HG02943 (cell line): ENCODE results near the gene TEX9.
A peak's percentile ranks its signal among the peaks of the same experiment; 100 is the strongest.

Experiments
- ATAC-seq: cut with Tn5 transposase; IDR thresholded peaks from one replicate; pipeline ENCODE4 v1.9.1; 2021; ENCODE audit warnings: mild to moderate bottlenecking, low read depth, moderate library complexity; ENCODE audit not compliant: unreplicated experiment

The TEX9 gene

DNA sequence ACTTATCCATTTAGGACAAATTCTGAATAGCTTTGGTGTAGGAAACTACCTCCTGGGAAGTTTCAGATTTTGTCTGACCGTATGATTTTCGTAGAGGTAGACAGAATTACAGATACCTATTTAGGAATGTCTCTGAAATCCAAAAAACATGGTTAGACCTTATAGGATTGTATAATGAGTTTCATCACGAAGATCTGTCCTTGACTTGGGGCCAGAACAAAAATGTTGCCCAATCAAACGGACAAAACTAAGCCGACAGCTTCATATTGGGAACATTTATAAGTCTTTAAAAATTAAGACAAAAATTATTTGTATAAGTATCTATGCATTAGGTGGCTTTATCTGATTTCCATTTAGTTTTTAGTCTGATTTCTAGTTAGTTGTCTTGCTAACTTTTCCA, 67.1 kb downstream of the TEX9 start:
- ATAC-seq: no peak

DNA sequence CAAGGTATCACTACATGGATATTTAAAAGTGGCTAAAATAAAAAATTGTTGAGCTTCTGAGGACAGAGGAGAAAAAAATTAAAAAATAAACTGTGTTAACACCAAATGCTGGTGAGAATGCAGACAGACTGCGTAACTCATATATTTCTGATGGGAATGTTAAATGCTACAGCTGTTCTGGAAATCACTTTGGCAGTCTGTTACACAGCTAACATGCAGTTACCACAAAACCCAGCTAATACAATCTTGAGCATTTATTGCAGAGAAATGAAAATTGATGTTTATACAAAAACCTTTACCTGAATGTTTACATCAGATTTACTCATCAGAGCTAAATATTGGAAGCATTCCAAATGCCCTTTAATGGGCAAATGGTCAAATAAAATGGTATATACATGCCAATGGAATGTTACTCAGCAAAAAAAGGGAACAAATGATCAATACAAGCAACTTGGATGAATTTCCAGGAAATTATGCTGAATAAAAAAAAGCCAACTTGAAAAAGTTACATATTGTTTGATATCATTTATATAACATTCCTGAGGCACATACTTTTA, 75.1 kb downstream of the TEX9 start:
- no peak for ATAC-seq

- ATAC-seq: no peak
Measured at GRCh38 chr15:56442354-56442753, 77.1 kb downstream of the TEX9 start.

DNA sequence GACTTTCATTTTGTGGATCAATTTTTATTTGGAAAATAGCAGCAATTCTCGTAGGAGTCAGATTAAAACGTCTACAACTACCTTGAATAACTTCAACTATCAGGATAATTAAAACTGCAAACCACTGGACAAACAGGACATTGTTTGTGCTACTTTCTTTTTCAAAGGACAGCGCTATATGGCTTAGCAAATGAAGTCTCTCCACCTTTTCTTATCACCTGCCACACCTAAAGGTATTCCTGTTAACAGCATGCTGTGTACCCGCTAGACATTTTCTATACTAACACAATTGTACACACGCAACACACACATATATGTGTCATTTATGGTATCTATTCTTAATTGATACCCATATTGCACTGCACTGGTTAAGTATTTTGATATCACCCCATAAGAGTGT, 80.5 kb downstream of the TEX9 start:
- no peak for ATAC-seq

GRCh38 chr15:56454836-56455235, 89.6 kb downstream of the TEX9 start:
- ATAC-seq: no peak

- ATAC-seq: no peak
Measured at GRCh38 chr15:56456229-56456628, 91.0 kb downstream of the TEX9 start.

GRCh38 chr15:56459096-56459495, 93.9 kb downstream of the TEX9 start:
- ATAC-seq: no peak

DNA sequence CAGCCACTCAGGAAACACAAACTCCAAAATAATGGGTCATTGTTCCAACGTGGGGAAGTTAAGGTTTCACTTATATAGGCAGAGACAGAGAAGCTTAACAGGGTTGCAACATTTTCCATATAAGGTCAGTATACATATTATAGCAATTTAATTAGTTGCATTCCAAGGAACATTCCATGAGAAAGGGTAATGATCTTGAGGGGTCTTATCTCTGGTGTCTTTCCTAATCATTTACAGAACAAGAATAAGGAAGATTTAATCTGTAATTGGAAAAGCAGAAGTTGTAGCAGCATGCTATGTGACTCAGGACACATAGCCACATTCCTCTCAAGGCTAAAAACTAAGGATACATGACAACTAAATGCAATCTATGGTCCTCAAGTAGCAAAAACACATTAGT, 94.8 kb downstream of the TEX9 start:
- ATAC-seq: no peak

DNA sequence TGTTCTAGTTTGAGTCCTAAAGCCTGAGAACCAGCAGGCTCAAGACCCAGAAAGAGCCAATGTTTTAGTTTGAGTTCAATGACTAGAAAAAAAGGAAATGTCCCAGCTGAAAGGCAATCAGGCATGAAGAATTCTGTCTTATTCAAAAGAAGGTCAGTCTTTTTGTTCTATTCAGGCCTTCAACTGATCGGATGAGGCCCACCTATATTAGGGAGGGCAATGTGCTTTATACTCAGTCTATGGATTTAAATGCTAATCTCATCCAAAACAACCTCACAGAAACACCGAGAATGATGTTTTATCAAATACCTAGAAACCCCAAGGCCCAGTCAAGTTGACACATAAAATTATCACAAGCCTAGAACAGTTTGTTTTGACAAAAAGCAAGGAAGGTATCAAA, 95.7 kb downstream of the TEX9 start:
- no peak for ATAC-seq

DNA sequence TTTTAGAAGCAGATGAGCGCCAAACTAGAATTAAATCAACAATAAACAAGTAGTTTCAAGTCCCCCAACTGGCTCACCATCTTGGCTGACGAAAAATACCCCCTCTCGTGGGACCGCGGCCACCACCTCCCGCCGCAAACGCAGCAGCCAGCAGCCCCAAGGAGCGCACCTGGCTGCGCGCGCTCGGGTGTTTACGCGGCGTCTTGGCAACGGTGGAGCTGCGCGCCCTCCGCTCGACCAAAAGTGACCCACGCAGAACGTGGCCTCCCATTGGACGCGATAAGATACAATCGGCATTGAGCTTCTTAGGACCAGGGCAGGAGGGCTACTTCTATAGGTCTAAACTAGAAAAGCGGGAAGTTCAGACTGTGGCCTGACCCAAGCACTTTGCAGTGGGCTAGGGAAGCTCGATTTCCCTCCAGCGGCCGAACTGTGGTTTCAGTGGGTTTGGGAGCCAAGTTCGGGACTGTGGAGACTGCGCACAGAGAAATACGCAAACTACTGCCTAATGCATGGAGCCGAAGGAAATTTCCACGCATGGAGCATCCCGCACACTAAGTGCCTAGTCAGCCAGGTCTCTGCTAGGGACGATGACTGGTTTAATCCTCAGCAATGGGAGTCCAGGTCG, 99.8 kb downstream of the TEX9 start, which contains the start of gene MNS1:
TSS of gene MNS1 (minus strand) at position 245 of the 628 bp plus-strand sequence. CDS start at position 80, 165 bp downstream.
- ATAC-seq: peak; percentile 98

DNA sequence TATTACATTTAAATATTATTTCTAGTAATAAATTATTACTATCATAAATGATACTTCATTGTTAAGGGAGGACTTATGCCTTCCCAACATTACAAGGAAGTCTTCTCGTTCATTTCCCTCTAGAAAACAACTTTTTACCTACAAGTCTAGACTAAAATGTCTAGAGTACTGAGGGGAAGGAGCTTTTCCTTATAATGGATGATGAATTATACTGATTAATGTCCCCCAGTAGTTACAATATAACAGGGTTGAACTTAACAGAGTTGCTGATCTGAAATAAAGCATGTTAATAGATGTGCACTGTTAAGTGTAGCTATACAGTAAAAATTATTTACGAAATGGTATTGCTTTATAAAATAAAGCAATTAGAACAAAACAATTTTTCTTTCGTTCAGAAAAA, 102.4 kb downstream of the TEX9 start:
- no peak for ATAC-seq

DNA sequence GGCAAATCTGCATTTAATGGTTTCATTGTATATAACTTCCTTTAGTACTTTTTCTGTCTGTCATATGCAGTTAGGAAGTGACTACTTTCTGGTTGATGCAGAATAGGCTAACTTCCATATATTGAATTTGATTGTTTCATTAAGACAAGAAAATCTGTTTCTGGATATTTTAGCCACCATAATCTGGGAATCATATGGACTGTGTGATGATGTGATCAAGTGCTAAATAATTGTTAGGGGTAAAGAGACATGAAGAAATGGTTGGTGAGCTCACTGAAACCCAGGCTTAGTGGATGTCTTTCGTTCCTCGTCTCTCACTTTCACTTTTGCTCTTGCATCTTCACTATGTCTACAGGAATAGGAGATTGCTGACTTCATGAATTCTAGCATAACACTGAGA, 103.2 kb downstream of the TEX9 start:
- peak; percentile 49 for ATAC-seq

DNA sequence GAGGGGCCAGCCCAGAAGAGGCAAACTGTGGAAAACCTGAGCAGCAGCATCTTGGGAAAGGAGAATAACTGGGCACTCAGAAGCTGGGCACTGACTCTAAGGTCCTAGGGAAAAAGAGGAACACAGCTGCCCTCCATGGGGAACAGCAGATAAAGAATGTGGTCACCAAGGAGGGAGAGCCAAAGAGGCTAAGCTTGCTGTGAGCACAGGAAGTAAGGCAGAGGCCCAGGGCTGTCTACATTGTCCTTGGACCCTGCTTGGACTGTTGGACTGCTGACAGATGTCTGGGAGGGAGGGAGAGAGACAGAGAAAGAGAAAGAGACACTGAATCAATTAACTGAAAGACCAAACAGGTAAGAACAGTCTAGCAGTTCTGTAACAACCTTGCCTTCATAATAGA, 104.3 kb downstream of the TEX9 start:
- no peak for ATAC-seq

DNA sequence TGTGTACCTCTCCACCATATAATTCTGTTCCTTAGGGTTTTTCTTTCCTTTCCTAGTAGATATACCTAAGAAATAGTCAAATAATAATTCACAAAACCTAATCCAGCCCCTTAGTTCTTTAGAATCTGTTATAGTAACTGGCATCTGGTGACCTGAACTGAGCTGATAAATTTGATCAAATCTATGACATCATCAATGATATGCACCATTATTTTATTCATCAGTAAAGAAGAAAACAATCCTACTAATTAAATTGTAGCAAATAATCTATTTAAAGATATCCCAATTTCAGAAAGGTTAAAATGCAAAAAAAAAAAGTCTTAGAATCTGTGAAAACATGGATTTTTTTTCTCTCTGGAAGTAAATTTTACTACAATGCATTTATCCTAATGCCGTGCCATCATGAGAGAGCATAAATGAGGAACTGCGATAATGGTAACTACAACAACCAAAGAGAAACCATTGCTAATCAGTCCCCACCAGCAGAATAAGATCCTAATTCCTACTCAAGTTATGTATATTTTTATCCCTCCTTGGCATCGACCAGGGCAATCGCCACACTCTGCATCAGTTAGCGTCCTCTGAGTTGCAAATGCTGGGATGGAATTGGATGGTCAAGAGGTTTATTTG, 106.3 kb downstream of the TEX9 start:
- no peak for ATAC-seq

GRCh38 chr15:56472278-56472677, 107.1 kb downstream of the TEX9 start:
- ATAC-seq: no peak

DNA sequence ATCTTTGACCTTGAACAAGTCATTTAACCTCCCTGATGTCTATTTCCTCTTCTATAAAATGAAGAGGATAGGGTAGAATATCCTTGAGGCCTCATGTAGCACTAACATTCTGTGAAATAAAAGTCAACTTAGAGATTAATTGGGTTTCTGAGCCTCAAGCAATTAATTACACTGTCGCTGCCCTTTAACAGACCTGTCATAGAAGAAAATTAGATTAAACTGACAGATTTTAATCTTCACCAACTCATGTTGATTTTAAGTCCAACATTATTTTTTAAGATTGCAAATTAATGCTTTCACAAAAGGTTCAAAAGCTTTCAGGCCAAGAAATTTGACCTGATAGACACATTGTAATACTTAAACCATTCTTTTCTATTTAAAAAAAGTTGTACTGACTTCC, 107.8 kb downstream of the TEX9 start:
- ATAC-seq: no peak

- ATAC-seq: no peak
Measured at GRCh38 chr15:56475351-56475750, 110.1 kb downstream of the TEX9 start.
